ENCODE results near the gene TBX3.

Gene TBX3

GRCh38 chr12:114682106-114682784, 1.7 kb downstream of the TBX3 start:
- DNase-seq, result no peak

GRCh38 chr12:114681116-114681871, 2.7 kb downstream of the TBX3 start:
- DNase-seq, result no peak

GRCh38 chr12:114680604-114681069, 3.3 kb downstream of the TBX3 start:
- DNase-seq, result no peak

- no peak for DNase-seq
These were observed 4.0 kb downstream of the TBX3 start for GRCh38 chr12:114679942-114680341.

GRCh38 chr12:114679452-114679875, 4.5 kb downstream of the TBX3 start:
- no peak for DNase-seq

- no peak for DNase-seq
These were observed 5.3 kb downstream of the TBX3 start for GRCh38 chr12:114678718-114679117.

- no peak for DNase-seq
These were observed 5.9 kb downstream of the TBX3 start for GRCh38 chr12:114678028-114678427.

- no peak for DNase-seq
These were observed 7.7 kb downstream of the TBX3 start for GRCh38 chr12:114676142-114676741.

- no peak for DNase-seq
These were observed 9.5 kb downstream of the TBX3 start for GRCh38 chr12:114674251-114675047.

- no peak for DNase-seq
These were observed 10.1 kb downstream of the TBX3 start for GRCh38 chr12:114673901-114674250.

- no peak for DNase-seq
These were observed 10.7 kb downstream of the TBX3 start for GRCh38 chr12:114673169-114673833.

GRCh38 chr12:114672817-114673168, 11.2 kb downstream of the TBX3 start:
- no peak for DNase-seq

- DNase-seq, result no peak
These were observed 12.2 kb downstream of the TBX3 start for GRCh38 chr12:114671443-114672411.

GRCh38 chr12:114671066-114671442, 12.9 kb downstream of the TBX3 start:
- no peak for DNase-seq

GRCh38 chr12:114670291-114670980, 13.5 kb downstream of the TBX3 start:
- no peak for DNase-seq

GRCh38 chr12:114669401-114670290, 14.3 kb downstream of the TBX3 start:
- DNase-seq, result no peak

- DNase-seq, result no peak
These were observed 15.1 kb downstream of the TBX3 start for GRCh38 chr12:114668886-114669288.

GRCh38 chr12:114668151-114668885, 15.7 kb downstream of the TBX3 start:
- no peak for DNase-seq

- no peak for DNase-seq
These were observed 16.3 kb downstream of the TBX3 start for GRCh38 chr12:114667669-114668150.
